Measurements from ENCODE around the gene HSPH1.
"Not testable (repeated sequence)": the region's sequence is repeated elsewhere in the genome, so short reads cannot be mapped to it uniquely, and the experiment has no call there.

HSPH1 gene

DNA sequence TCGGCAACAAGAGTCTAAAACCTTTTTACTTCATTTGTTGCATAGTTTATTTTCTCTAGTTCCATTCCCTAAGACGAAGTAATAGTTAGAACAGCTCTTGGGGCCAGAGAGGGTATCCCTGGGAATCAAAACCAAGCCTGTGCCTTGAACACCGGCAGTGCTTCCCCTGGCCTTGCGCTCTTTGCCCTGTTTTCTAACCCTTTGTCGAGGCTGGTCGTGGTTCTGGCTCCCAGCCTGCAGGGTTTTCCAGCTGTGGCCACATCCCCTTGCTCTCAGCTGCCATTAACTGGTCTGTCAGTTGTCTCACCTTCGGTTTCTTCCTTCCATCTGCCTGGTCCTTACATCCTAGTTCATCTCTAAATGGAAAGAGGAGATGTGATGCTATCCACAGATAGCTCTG, 61.0 kb downstream of the HSPH1 start:
- H3K4me3 ChIP-seq (ENCODE audit: low read length): no peak overlapping the region
- DNase-seq (ENCODE audit: low read depth, low spot score): no peak
- peaks cover 4% of the 10 kb centered on the region for H3K4me1 ChIP-seq (ENCODE audit: control insufficient read depth, insufficient read depth, low read length)
- H3K27ac ChIP-seq (ENCODE audit: low read length): no peak overlapping the region
- H3K9me3 ChIP-seq (ENCODE audit: control insufficient read depth, insufficient read depth, low read length): no peaks in the 10 kb centered on the region
- H3K36me3 ChIP-seq (ENCODE audit: control insufficient read depth, insufficient read depth, low read length): no peaks in the 10 kb centered on the region
- no peaks in the 10 kb centered on the region for H3K27me3 ChIP-seq (ENCODE audit: control insufficient read depth, insufficient read depth, low read length)
- WGBS (ENCODE audit: insufficient coverage, insufficient read length): no CpG with 5 or more reads among the region's 7 CpGs

DNA sequence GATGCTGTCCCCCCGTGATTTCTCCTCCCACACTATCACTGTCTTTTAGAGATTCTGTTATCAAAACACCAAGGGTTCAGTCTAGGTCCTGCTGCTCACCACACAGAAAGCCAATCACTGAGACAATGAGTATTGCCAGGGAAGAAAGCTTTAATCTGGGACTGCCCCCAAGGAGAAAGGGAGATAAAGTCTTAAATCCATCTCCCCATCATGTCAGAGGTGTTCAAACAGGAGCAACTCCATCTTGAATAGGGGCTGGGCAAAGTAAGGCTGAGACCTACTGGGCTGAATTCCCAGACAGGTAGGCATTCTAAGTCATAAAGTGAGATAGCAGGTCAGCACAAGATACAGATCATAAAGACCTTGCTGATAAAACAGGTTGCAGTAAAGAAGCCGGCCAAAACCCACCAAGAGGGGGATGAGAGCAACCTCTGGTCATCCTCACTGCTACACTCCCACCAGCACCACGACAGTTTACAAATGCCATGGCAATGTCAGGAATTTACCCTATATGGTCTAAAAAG, 63.7 kb downstream of the HSPH1 start:
- H3K27me3 ChIP-seq (ENCODE audit: control insufficient read depth, insufficient read depth, low read length): not testable (repeated sequence)

DNA sequence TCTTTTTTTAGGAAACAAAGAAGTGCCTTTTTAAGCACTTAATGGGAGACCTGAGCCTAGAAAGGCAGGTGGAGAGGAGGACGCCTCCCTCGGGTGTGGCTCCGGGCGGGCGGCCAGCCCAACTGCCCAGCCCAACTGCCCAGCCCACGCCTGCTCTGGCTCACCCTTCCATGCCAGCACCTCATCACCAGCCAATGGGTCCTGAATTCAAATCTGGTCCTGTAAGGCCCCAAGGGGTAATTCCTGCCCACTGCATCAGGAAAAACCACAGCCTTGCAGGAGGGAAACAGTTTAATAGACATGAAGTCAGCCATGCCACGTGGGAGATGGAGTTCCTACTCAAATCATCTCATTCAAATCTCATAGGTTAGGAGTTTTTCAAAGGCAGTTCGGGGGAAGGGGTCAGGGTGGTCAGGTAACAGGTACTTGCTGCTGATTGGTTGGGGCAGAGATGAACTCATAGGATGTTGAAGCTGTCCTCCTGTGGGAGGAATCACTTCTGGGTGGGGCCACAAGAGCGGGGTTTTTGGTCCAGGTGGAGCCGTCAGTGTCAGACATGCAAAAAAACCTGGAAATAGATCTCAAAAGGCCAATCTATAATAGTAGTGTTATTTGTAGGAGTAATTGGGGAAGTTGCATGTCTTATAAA, 64.9 kb downstream of the HSPH1 start:
- Histone ChIP-seq H3K27ac (ENCODE audit: low read length) (no peak overlapping the region), H3K4me3 (ENCODE audit: low read length) (no peak overlapping the region), H3K9me3 (ENCODE audit: control insufficient read depth, insufficient read depth, low read length) (no peaks in the 10 kb centered on the region), H3K27me3 (ENCODE audit: control insufficient read depth, insufficient read depth, low read length) (no peaks in the 10 kb centered on the region), H3K36me3 (ENCODE audit: control insufficient read depth, insufficient read depth, low read length) (no peaks in the 10 kb centered on the region), H3K4me1 (ENCODE audit: control insufficient read depth, insufficient read depth, low read length) (peaks cover 4% of the 10 kb centered on the region)
- no peak for DNase-seq (ENCODE audit: low read depth, low spot score)
- WGBS (ENCODE audit: insufficient coverage, insufficient read length): no CpG with 5 or more reads among the region's 10 CpGs

More for the DNA sequence above, 63.7 kb downstream of the HSPH1 start:
- H3K4me1 ChIP-seq (ENCODE audit: control insufficient read depth, insufficient read depth, low read length); H3K9me3 ChIP-seq (ENCODE audit: control insufficient read depth, insufficient read depth, low read length); H3K36me3 ChIP-seq (ENCODE audit: control insufficient read depth, insufficient read depth, low read length); H3K4me3 ChIP-seq (ENCODE audit: low read length); H3K27ac ChIP-seq (ENCODE audit: low read length); DNase-seq (ENCODE audit: low read depth, low spot score): not testable (repeated sequence)
- WGBS (ENCODE audit: insufficient coverage, insufficient read length): no CpG with 5 or more reads among the region's 3 CpGs

DNA sequence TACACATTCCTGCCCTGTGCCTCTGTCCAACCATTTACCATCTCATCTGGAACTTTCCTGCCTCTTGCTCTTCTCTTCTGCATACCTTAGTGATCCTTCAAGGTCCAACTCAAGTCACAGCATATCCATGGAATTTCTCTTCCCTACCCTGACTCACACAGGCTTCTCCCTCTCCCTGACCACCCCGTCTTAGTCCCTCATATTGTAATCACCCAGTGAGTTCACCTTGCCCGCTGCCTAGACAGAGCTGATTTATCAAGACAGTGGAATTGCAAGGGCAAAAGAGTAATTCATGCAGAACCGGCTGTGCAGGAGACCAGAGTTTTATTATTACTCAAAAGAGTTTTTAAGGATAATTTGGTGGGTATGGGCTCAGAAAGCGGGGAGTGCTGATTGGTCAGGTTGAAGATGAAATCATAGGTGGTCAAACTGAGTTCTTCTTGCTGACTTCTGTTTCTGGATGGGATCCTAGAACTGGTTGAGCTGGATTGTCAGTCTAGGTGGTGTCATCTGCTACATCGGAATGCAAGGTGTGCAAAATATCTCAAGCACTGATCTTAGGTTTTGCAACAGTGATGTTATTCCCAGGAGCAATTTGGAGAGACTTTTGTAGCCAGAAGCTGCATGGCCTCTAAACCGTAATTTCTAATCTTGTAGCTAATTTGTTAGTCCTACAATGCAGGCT, 67.2 kb downstream of the HSPH1 start:
- H3K4me3 ChIP-seq (ENCODE audit: low read length): no peak overlapping the region
- H3K36me3 ChIP-seq (ENCODE audit: control insufficient read depth, insufficient read depth, low read length): no peaks in the 10 kb centered on the region
- H3K4me1 ChIP-seq (ENCODE audit: control insufficient read depth, insufficient read depth, low read length): peaks cover 4% of the 10 kb centered on the region
- no peaks in the 10 kb centered on the region for H3K9me3 ChIP-seq (ENCODE audit: control insufficient read depth, insufficient read depth, low read length)
- no CpG with 5 or more reads among the region's 6 CpGs for WGBS (ENCODE audit: insufficient coverage, insufficient read length)
- no peak overlapping the region for H3K27ac ChIP-seq (ENCODE audit: low read length)
- no peaks in the 10 kb centered on the region for H3K27me3 ChIP-seq (ENCODE audit: control insufficient read depth, insufficient read depth, low read length)
- DNase-seq (ENCODE audit: low read depth, low spot score): no peak

DNA sequence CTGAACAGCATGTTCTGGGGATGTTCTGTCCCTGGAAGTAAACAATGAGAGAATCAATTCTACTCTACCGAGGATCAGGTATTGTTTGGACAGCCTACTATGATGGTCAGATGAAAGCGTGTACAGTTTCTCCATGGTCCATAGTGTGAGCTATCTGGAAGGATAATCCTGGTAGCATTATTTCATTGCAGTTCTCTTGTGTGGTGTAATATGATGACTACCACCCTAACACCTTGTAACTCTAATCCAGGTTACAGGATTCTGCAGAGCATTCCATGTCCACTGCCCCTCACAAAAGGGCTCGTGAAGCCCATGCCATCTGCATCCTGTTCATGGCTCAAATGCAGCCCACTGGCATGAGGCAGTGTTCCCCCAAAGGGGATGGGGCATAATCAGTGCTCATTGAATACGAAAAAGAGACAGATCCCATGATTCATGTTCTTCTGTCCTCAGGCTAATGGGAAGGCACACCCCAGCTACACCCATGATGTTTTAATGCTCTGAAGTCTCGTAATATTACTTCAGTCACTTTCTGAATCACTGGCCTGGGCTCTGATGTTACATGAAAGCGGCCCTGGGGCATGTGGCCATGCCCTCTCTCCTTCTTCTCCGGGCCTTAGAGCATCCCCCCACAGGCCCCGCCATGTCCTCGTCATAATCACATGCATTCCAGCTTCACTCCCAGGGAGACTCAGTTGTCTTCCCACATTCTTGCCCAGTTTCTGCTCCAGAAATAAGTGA, 68.4 kb downstream of the HSPH1 start:
- DNase-seq (ENCODE audit: low read depth, low spot score): no peak
- Histone ChIP-seq H3K4me3 (ENCODE audit: low read length) (no peak overlapping the region), H3K4me1 (ENCODE audit: control insufficient read depth, insufficient read depth, low read length) (peaks cover 4% of the 10 kb centered on the region), H3K27ac (ENCODE audit: low read length) (no peak overlapping the region), H3K9me3 (ENCODE audit: control insufficient read depth, insufficient read depth, low read length) (no peaks in the 10 kb centered on the region), H3K27me3 (ENCODE audit: control insufficient read depth, insufficient read depth, low read length) (no peaks in the 10 kb centered on the region), H3K36me3 (ENCODE audit: control insufficient read depth, insufficient read depth, low read length) (no peaks in the 10 kb centered on the region)
- no CpG with 5 or more reads among the region's 9 CpGs for WGBS (ENCODE audit: insufficient coverage, insufficient read length)

DNA sequence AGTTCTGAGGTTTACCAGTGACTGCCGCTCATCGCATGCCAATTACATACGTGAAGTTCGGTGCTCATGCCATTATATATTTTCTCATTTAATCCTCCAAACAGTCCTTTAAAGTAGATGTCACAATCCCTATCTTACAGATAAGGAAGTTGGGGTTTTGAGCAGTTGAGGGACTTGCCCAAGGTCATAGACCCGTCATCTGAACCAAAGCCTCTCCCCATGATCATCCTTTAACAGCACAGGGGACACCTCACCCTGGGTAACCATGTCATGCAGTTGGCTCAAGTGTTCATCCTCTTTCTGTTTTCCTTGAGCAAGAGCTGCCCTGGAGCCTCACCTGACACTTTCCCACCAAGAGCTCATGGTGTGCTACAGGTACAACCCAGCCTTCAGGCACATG, 69.1 kb downstream of the HSPH1 start:
- no peaks in the 10 kb centered on the region for H3K9me3 ChIP-seq (ENCODE audit: control insufficient read depth, insufficient read depth, low read length)
- no peaks in the 10 kb centered on the region for H3K27me3 ChIP-seq (ENCODE audit: control insufficient read depth, insufficient read depth, low read length)
- H3K4me3 ChIP-seq (ENCODE audit: low read length): no peak overlapping the region
- no CpG with 5 or more reads among the region's 5 CpGs for WGBS (ENCODE audit: insufficient coverage, insufficient read length)
- no peak overlapping the region for H3K27ac ChIP-seq (ENCODE audit: low read length)
- H3K36me3 ChIP-seq (ENCODE audit: control insufficient read depth, insufficient read depth, low read length): no peaks in the 10 kb centered on the region
- DNase-seq (ENCODE audit: low read depth, low spot score): no peak
- peaks cover 4% of the 10 kb centered on the region for H3K4me1 ChIP-seq (ENCODE audit: control insufficient read depth, insufficient read depth, low read length)

DNA sequence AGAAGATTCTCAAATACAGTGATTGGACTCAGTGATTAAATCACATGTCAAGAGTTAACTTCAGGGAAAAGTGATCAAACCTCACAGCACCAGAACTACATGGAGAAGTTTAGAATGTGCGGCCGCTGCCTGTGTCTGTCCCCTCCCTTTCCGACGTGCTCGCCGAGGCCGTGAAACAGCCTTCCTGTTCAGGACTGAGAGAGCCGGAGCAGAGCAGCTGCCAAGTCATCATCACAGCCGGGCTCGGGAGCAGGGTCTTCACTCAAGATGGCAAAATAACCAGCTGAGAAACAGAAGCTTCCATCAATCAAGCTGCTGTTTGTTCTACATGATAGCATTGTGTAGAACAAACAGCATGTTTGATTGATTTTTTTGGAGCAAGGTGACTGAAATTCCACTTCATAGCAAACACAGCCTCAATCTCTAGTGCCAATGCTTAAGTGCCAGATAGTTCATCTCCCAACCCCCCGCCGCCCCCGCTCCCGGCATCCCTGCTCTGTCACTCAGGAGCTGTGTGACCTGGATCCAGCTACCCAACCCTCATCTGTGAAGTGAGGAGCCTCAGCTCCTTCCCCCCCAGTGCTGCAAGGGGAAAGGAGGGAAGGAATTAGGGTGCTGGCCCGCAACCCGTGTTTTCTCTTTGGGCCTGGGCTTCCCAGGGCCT, 70.6 kb downstream of the HSPH1 start:
- no peak overlapping the region for H3K27ac ChIP-seq (ENCODE audit: low read length)
- H3K27me3 ChIP-seq (ENCODE audit: control insufficient read depth, insufficient read depth, low read length): no peaks in the 10 kb centered on the region
- no peak overlapping the region for H3K4me3 ChIP-seq (ENCODE audit: low read length)
- no peaks in the 10 kb centered on the region; the same call in 1 of the 2 replicates for H3K4me1 ChIP-seq (ENCODE audit: control insufficient read depth, insufficient read depth, low read length)
- no peak for DNase-seq (ENCODE audit: low read depth, low spot score)
- no peaks in the 10 kb centered on the region for H3K9me3 ChIP-seq (ENCODE audit: control insufficient read depth, insufficient read depth, low read length)
- H3K36me3 ChIP-seq (ENCODE audit: control insufficient read depth, insufficient read depth, low read length): no peaks in the 10 kb centered on the region
- no CpG with 5 or more reads among the region's 16 CpGs for whole genome bisulfite sequencing (ENCODE audit: insufficient coverage, insufficient read length)

DNA sequence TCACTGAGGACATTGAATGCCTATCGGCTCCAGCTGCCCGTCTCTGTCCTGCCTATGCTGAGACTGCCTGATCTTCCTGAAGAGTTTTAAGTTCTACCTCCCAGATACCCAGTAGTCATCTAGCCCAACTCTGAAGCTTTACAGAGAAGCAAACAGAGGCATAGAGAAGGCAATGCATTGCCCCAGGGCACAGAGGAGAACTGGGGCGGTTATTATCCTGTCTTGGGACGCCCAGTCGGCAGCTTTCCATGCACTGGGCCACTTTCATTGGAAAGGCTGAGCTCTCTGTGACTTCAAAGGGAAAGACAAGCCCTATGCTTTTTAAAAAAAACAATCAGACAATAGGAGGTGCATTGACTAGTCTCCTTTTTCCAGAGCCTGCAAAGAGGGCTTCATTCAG, 71.6 kb downstream of the HSPH1 start:
- no CpG with 5 or more reads among the region's 5 CpGs for WGBS (ENCODE audit: insufficient coverage, insufficient read length)
- no peak overlapping the region for H3K27ac ChIP-seq (ENCODE audit: low read length)
- no peaks in the 10 kb centered on the region for H3K36me3 ChIP-seq (ENCODE audit: control insufficient read depth, insufficient read depth, low read length)
- no peak overlapping the region for H3K4me3 ChIP-seq (ENCODE audit: low read length)
- H3K9me3 ChIP-seq (ENCODE audit: control insufficient read depth, insufficient read depth, low read length): no peaks in the 10 kb centered on the region
- no peak for DNase-seq (ENCODE audit: low read depth, low spot score)
- no peaks in the 10 kb centered on the region; the same call in 1 of the 2 replicates for H3K4me1 ChIP-seq (ENCODE audit: control insufficient read depth, insufficient read depth, low read length)
- H3K27me3 ChIP-seq (ENCODE audit: control insufficient read depth, insufficient read depth, low read length): no peaks in the 10 kb centered on the region

DNA sequence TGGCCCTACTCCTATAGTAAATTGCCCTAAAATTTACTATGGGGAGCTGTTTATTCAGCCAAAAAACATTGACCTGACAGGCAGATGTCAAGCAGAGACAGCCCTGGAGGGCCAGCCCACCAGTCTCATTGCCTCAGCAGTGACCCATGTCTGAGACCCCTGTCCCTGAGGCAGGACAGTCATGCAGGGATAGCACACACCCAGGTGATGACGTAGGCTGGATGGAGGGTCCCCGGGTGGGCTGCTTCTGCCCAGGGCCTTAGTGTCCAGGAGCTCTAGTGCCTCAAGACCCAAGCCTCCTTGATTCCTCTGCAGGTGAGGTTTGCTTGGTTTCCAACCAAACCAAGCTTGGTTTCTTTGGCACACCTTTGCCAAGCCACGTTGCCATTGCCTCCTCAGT, 72.1 kb downstream of the HSPH1 start:
- no peak for DNase-seq (ENCODE audit: low read depth, low spot score)
- Histone ChIP-seq H3K27ac (ENCODE audit: low read length) (no peak overlapping the region), H3K4me1 (ENCODE audit: control insufficient read depth, insufficient read depth, low read length) (no peaks in the 10 kb centered on the region), H3K9me3 (ENCODE audit: control insufficient read depth, insufficient read depth, low read length) (no peaks in the 10 kb centered on the region), H3K27me3 (ENCODE audit: control insufficient read depth, insufficient read depth, low read length) (no peaks in the 10 kb centered on the region), H3K4me3 (ENCODE audit: low read length) (no peak overlapping the region), H3K36me3 (ENCODE audit: control insufficient read depth, insufficient read depth, low read length) (no peaks in the 10 kb centered on the region)
- WGBS (ENCODE audit: insufficient coverage, insufficient read length): no CpG with 5 or more reads among the region's 3 CpGs

DNA sequence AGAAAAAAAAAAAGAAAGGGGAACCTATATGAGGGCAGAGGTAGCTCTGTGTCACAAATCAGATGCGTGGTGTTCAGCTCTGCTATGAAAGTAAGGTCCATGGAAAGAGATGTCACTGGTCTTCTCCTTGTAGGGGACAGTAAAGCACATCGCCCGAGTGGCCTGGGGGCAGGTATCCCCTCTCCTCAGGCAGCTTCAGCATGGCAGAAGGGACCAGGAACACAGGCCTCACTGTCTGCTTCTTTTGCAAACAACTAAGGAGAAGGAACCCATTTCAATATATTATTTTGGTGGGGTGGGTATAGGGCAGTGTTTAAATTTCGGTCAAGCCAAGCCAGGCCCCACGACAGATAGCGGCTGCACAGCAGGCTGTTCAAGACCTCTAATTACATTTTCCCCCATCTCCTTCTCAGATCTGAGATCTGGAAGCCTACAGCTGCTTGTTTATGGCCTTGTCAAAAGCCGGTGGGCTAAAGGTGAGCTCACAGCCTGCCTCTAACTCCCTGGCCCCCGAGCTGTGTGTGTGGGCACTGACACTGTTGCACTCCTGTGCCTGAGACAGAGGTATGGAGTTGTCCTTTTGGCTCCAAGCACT, 72.8 kb downstream of the HSPH1 start:
- no peaks in the 10 kb centered on the region for H3K36me3 ChIP-seq (ENCODE audit: control insufficient read depth, insufficient read depth, low read length)
- no peaks in the 10 kb centered on the region for H3K9me3 ChIP-seq (ENCODE audit: control insufficient read depth, insufficient read depth, low read length)
- no peaks in the 10 kb centered on the region for H3K4me1 ChIP-seq (ENCODE audit: control insufficient read depth, insufficient read depth, low read length)
- no peak overlapping the region for H3K27ac ChIP-seq (ENCODE audit: low read length)
- H3K4me3 ChIP-seq (ENCODE audit: low read length): no peak overlapping the region
- no peaks in the 10 kb centered on the region for H3K27me3 ChIP-seq (ENCODE audit: control insufficient read depth, insufficient read depth, low read length)
- no peak for DNase-seq (ENCODE audit: low read depth, low spot score)
- no CpG with 5 or more reads among the region's 8 CpGs for WGBS (ENCODE audit: insufficient coverage, insufficient read length)

Measured in iPS DF 6.9 (cell line).